Measurements from ENCODE around the gene OSCP1.
A peak's percentile ranks its signal among the peaks of the same experiment; 100 is the strongest.

The OSCP1 gene

GRCh38 chr1:36420836-36421317 lies 29.4 kb downstream of the OSCP1 start:
- Histone ChIP-seq H3F3A (ENCODE audit: low read depth) (no peaks in the 10 kb centered on the region), H4K20me1 (ENCODE audit: insufficient read depth, low read length, poor library complexity, severe bottlenecking) (no peaks in the 10 kb centered on the region), H2AFZ (ENCODE audit: low read length) (peak overlapping the region; percentile 74), H3K4me2 (ENCODE audit: low read depth, low read length, poor library complexity, severe bottlenecking) (peak overlapping the region; percentile 62), H3K79me2 (ENCODE audit: insufficient read depth, low read length) (no peaks in the 10 kb centered on the region), H3K9me2 (replicated peaks; ENCODE audit: low read depth, low read length) (no peaks in the 10 kb centered on the region), H3K9me3 (ENCODE audit: insufficient read depth, low read depth, low read length) (no peaks in the 10 kb centered on the region), H3K36me3 (ENCODE audit: insufficient read depth, low read length) (no peaks in the 10 kb centered on the region), H3K4me3 (ENCODE audit: low read length, poor library complexity, severe bottlenecking) (peak overlapping the region; percentile 16), H3K27me3 (ENCODE audit: insufficient read depth, low read length, poor library complexity, severe bottlenecking) (no peaks in the 10 kb centered on the region), H3K9ac (ENCODE audit: low read depth, low read length, poor library complexity, severe bottlenecking) (peak overlapping the region; percentile 47), H3K4me1 (ENCODE audit: insufficient read depth, low read length, poor library complexity, severe bottlenecking) (peaks cover 6% of the 10 kb centered on the region)
- TF ChIP-seq CTCF (conservative IDR thresholded peaks at IDR 0.05; ENCODE audit: low read length), result peak; percentile 94
- TF ChIP-seq EZH2phosphoT487 (IDR thresholded peaks at IDR 0.05; ENCODE audit: borderline replicate concordance), result no peak

GRCh38 chr1:36420409-36420808 lies 29.8 kb downstream of the OSCP1 start:
- Histone ChIP-seq H3F3A (ENCODE audit: low read depth) (no peaks in the 10 kb centered on the region), H3K4me3 (ENCODE audit: low read length, poor library complexity, severe bottlenecking) (peak overlapping the region; percentile 16), H4K20me1 (ENCODE audit: insufficient read depth, low read length, poor library complexity, severe bottlenecking) (no peaks in the 10 kb centered on the region), H3K9me3 (ENCODE audit: insufficient read depth, low read depth, low read length) (no peaks in the 10 kb centered on the region), H3K36me3 (ENCODE audit: insufficient read depth, low read length) (no peaks in the 10 kb centered on the region), H3K4me2 (ENCODE audit: low read depth, low read length, poor library complexity, severe bottlenecking) (peak overlapping the region; percentile 62), H2AFZ (ENCODE audit: low read length) (peak overlapping the region; percentile 74), H3K4me1 (ENCODE audit: insufficient read depth, low read length, poor library complexity, severe bottlenecking) (peaks cover 6% of the 10 kb centered on the region), H3K9me2 (replicated peaks; ENCODE audit: low read depth, low read length) (no peaks in the 10 kb centered on the region), H3K9ac (ENCODE audit: low read depth, low read length, poor library complexity, severe bottlenecking) (peak overlapping the region; percentile 47), H3K27me3 (ENCODE audit: insufficient read depth, low read length, poor library complexity, severe bottlenecking) (no peaks in the 10 kb centered on the region), H3K79me2 (ENCODE audit: insufficient read depth, low read length) (no peaks in the 10 kb centered on the region)
- TF ChIP-seq CTCF (conservative IDR thresholded peaks at IDR 0.05; ENCODE audit: low read length) (no peak), EZH2phosphoT487 (IDR thresholded peaks at IDR 0.05; ENCODE audit: borderline replicate concordance) (no peak)

GRCh38 chr1:36419569-36419968 lies 30.7 kb downstream of the OSCP1 start:
- no peak overlapping the region for H2AFZ ChIP-seq (ENCODE audit: low read length)
- no peaks in the 10 kb centered on the region for H4K20me1 ChIP-seq (ENCODE audit: insufficient read depth, low read length, poor library complexity, severe bottlenecking)
- H3K9me3 ChIP-seq (ENCODE audit: insufficient read depth, low read depth, low read length), result no peaks in the 10 kb centered on the region
- no peaks in the 10 kb centered on the region for H3K9me2 ChIP-seq (replicated peaks; ENCODE audit: low read depth, low read length)
- H3K9ac ChIP-seq (ENCODE audit: low read depth, low read length, poor library complexity, severe bottlenecking), result no peak overlapping the region
- TF ChIP-seq EZH2phosphoT487 (IDR thresholded peaks at IDR 0.05; ENCODE audit: borderline replicate concordance) (no peak), CTCF (conservative IDR thresholded peaks at IDR 0.05; ENCODE audit: low read length) (no peak)
- H3K27me3 ChIP-seq (ENCODE audit: insufficient read depth, low read length, poor library complexity, severe bottlenecking), result no peaks in the 10 kb centered on the region
- H3K4me3 ChIP-seq (ENCODE audit: low read length, poor library complexity, severe bottlenecking), result no peak overlapping the region
- no peaks in the 10 kb centered on the region for H3K79me2 ChIP-seq (ENCODE audit: insufficient read depth, low read length)
- H3K4me2 ChIP-seq (ENCODE audit: low read depth, low read length, poor library complexity, severe bottlenecking), result no peak overlapping the region
- H3K36me3 ChIP-seq (ENCODE audit: insufficient read depth, low read length), result no peaks in the 10 kb centered on the region
- peaks cover 6% of the 10 kb centered on the region for H3K4me1 ChIP-seq (ENCODE audit: insufficient read depth, low read length, poor library complexity, severe bottlenecking)
- H3F3A ChIP-seq (ENCODE audit: low read depth), result no peaks in the 10 kb centered on the region
